HG02763 (cell line): ENCODE data around the gene PNMT.
"Not testable (repeated sequence)": the region's sequence is repeated elsewhere in the genome, so short reads cannot be mapped to it uniquely, and the experiment has no call there.

Experiments
- ATAC-seq: cut with Tn5 transposase; IDR thresholded peaks from one replicate; pipeline ENCODE4 v1.9.1; 2021; ENCODE audit warnings: mild to moderate bottlenecking, moderate library complexity; ENCODE audit not compliant: unreplicated experiment

PNMT gene

GRCh38 chr17:39705786-39706348 is 37.6 kb downstream of the PNMT start:
- no peak for ATAC-seq

GRCh38 chr17:39706383-39706782 is 38.1 kb downstream of the PNMT start:
- ATAC-seq: no peak

- ATAC-seq: no peak
Observed at GRCh38 chr17:39706921-39707337, 38.7 kb downstream of the PNMT start.

- no peak for ATAC-seq
Observed at GRCh38 chr17:39709319-39709997, 41.2 kb downstream of the PNMT start.

- no peak for ATAC-seq
Observed at GRCh38 chr17:39709998-39710964, 42.0 kb downstream of the PNMT start.

GRCh38 chr17:39711071-39711470 is 42.8 kb downstream of the PNMT start:
- ATAC-seq: not testable (repeated sequence)

- ATAC-seq: no peak
Observed at GRCh38 chr17:39711851-39712250, 43.6 kb downstream of the PNMT start.

GRCh38 chr17:39714234-39714633 is 46.0 kb downstream of the PNMT start:
- no peak for ATAC-seq

- no peak for ATAC-seq
Observed at GRCh38 chr17:39715375-39716072, 47.3 kb downstream of the PNMT start.

GRCh38 chr17:39716073-39716818 is 48.0 kb downstream of the PNMT start:
- ATAC-seq: no peak

GRCh38 chr17:39716879-39717536 is 48.8 kb downstream of the PNMT start:
- ATAC-seq: no peak

GRCh38 chr17:39717660-39718059 is 49.4 kb downstream of the PNMT start:
- no peak for ATAC-seq

GRCh38 chr17:39719563-39720355 is 51.5 kb downstream of the PNMT start:
- no peak for ATAC-seq
